NCI-H2107 treated with DMSO at 0.1 percent for 48 hours (cell line): Measurements from ENCODE around the gene GCNT2.
A peak's percentile ranks its signal among the peaks of the same experiment; 100 is the strongest.
"Not testable (repeated sequence)": the region's sequence is repeated elsewhere in the genome, so short reads cannot be mapped to it uniquely, and the experiment has no call there.

Experiments used
- DNase-seq: peaks from one replicate; lab custom pipeline; 2025; ENCODE audit not compliant: unreplicated experiment; lab: John Stamatoyannopoulos, UW

Gene GCNT2

DNA sequence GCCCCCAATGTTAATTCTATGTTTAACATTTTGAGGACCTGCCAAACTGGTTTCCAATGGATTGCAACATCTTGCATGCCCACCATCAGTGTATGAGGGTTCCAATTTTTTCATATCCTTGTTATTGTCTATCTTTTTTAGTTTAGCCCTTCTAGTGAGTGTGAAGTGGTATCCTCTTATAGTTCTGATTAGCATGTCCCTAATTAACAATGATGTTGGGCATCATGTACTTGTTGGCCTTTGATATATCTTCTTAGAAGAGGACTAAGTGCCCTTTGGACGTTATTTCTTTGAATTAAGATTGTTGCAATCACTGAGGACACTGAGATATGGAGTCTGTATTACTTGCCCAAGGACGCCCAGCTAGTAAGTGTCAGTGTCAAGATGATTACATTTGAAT lies 22.3 kb downstream of the GCNT2 start:
- DNase-seq, result no peak

DNA sequence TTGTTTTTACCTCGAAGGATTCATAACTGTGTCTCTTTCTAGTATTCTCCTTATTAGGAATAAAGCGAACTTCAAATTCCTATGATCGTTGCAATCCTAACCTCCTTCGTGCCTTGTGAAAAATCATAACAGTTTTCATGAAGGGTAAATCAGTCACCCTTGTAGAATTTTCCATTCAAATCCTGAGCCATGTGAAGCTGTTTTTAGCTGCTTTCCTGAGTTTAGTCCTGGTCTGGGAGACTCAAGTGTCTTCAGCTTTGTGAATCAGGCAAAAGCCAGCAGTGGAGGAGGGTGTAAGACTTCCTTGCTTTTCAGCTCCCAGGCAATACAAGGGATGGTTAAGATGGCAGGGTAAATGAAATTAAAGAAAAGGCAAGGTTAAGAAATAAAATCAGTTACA lies 24.3 kb downstream of the GCNT2 start:
- DNase-seq, result no peak

DNA sequence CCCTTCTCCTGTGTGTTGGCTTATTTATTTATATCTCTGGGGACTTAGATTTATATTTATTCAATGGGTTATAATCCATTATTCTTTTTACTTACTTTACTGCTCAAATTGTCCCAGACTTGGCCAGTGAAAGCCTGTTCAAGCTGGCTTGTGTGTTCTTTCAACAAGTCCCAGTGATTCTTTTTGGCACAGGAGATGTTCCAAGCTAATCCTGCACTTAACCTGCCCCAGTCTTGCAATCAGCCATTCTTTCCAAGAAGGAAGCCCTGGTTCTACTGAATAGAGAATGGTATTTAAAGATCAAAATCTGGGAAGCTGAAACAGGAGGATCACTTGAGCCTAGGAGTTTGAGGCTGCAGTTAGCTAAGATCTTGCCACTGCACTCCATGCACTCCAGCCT lies 26.7 kb downstream of the GCNT2 start:
- DNase-seq, result no peak

DNA sequence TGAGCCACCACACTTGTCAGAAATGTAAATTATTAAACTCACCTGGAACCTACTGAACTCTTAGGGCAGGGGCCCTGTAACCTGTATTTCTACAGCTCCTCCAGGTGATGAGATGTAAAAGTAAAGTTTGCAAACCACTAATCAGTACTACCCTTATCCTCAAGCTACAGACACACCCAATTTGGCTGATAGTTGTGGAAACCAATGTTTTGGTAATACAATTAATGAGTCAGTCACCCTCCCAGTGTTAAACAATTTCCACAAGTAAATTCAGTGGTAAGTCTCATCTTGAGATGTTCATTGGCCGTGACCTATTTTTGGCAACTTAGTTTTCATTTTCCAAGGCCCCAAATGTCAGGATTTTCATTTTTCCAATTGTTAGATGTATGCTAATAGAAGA lies 29.6 kb downstream of the GCNT2 start:
- no peak for DNase-seq

DNA sequence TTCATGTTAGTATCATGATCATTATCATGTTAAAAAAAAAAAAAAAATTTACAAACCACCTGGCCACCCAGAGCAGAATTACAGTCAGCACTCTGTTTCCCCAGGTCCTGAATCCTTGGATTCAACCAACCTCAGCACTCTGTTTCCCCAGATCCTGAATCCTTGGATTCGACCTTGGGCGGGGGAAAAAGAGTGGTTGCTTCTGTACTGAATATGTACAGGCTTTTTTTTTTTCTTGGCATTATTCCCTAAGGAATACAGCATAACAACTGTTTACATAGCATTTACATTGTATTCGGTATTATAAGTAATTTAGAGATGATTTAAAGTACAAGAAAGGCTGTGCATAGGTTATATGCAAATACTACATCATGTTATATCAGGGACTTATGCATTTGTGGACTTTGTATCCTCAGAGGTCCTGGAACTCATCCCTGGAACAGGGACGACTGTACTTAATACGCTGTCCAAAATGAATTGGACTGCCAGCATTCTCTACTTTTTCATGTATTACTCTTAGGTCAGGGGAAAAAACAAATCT lies 31.2 kb downstream of the GCNT2 start:
- no peak for DNase-seq

DNA sequence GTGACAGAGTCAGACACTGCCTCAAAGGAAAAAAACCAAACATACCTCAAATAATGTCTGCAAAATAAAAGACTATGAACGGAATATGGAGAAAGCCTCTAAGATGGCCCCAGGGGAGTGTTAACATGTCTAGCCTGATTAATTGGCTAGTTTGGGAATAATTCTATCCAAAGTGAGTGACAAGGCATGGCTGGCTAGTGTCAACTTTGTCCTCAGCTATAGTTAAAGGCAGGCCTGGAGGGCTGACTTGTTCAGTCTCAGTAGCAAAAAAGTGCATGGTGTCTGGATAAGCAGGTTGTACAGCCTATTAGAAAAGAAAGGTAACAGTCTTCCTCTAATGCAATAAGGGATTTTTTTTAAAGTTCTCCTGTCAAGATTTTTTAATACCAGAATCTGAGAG lies 32.7 kb downstream of the GCNT2 start:
- no peak for DNase-seq

DNA sequence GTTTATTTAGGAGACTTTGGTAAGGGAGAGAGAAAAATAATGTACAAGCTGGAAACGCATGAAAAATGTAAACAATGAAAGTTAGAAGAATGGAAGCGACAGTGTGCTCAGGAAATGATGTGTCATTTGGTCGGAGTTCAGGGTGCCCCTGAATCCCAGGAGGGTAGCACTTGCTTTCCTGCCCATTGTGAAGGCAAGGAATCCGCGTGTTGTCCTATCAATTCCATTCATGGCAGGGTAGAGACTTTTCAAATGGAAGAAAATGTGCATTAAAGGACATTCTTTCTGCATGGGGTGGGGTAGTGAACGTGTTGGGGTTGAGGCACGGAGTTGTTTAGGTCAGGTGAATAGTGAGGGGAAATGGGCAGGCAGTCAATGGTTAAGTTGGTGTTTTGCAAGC lies 33.7 kb downstream of the GCNT2 start:
- no peak for DNase-seq

DNA sequence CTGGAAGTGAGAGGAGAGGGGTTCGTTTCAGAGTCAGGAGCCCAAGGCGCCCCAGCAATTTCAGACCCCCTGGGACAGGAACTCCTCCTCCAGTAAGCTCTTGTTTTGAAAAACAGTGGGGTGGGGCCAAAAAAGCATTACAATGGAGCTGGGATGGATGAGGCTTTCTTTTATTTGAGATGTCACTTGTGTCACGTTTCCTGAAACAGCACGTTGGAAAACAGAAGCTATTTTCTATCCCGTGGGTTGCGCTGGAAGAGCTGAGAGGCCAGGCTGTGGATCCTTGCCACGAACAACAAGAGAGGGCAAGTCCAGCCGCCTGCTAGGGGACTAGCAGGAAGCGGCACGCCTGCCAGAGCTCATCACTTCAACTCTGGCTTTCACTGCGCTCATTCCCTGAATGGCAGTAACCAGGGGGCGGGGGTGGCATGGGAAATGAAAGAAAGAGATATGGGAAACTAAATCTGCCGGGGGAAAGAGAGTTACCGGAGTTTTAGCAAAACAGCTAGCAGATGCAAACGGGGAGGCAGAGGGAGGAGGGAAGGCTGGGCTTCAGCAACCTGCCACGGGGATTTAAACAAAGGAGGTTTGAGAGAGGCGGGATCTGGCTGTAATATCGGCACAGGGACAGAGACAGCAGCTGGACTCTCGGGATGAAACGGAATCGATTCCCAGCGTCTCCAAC lies 34.6 kb downstream of the GCNT2 start:
- DNase-seq, result peak; percentile 48

DNA sequence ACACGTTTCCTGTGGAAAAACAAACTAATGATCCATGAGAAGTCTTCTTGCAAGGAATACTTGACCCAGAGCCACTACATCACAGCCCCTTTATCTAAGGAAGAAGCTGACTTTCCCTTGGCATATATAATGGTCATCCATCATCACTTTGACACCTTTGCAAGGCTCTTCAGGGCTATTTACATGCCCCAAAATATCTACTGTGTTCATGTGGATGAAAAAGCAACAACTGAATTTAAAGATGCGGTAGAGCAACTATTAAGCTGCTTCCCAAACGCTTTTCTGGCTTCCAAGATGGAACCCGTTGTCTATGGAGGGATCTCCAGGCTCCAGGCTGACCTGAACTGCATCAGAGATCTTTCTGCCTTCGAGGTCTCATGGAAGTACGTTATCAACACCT lies 35.4 kb downstream of the GCNT2 start:
- peak; percentile 24 for DNase-seq

DNA sequence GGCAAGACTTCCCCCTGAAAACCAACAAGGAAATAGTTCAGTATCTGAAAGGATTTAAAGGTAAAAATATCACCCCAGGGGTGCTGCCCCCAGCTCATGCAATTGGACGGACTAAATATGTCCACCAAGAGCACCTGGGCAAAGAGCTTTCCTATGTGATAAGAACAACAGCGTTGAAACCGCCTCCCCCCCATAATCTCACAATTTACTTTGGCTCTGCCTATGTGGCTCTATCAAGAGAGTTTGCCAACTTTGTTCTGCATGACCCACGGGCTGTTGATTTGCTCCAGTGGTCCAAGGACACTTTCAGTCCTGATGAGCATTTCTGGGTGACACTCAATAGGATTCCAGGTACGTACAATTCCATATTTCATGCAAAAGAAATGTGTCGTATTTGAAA lies 35.8 kb downstream of the GCNT2 start:
- DNase-seq, result no peak

DNA sequence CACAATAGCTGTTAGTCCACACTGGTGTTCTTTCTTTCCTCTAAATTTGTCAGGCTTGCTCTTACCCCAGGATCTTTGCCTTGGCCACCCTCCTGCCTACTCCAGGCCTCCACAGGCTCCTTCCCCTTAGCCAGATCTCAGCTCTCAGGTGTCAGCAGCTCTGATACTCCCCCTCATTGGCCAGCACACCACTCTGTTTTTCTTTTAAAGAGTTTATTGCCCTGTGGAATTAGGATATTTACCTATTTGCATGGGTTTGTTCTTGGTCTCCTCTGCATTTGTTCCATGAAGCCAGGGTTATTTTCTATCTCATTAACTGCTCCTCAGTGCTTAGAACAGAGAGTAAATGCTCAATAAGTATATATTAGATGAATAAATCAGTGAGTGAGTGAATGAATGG lies 36.8 kb downstream of the GCNT2 start:
- DNase-seq, result no peak

DNA sequence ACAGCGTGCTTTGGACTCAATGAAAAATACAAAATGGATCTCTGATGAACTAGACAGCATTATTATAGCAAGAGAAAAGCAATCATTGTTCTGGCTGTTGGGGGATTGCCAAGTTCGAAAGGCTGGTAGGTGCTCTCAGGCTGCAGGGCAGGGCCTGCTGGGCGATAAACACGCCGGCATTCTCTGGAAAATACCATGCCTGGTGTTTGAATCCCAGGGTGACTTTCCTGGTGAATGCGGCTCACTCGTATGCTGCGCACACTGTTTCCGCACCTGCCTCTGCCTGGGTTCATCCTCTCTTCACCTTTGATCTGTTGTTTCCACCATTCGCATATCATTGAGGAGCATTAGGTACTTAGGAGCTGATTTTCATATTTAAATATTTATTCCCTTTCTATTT lies 37.4 kb downstream of the GCNT2 start:
- DNase-seq, result peak; percentile 49

DNA sequence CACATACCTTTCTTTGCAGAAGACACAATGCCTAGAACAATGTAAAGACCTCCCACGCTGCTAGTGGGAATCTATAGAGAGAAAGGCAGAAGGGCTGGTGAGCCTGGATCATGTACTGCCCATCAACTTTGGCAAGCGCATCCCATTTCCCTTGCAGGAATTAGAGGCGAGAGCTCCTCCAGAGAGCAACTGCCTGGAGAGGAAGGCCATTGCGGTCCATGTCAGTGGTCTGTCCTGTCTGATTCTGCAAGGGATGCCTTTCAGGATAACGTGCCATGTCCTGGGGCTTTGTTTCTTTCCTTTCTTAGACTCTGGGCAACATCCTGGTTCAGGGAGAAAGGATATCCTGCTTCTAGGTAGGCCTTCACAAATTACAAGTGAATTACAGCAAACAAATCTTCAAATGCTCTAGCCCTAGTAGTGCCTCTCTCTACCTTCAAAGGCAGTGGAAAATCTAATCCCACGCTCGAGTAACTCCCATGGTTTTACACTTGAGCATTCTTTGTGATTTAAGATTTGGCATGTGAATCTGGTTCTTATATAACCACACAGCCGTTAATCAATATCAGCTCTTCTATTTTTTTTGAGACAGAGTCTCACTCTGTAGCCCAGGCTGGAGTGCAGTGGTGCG lies 38.5 kb downstream of the GCNT2 start:
- no peak for DNase-seq

DNA sequence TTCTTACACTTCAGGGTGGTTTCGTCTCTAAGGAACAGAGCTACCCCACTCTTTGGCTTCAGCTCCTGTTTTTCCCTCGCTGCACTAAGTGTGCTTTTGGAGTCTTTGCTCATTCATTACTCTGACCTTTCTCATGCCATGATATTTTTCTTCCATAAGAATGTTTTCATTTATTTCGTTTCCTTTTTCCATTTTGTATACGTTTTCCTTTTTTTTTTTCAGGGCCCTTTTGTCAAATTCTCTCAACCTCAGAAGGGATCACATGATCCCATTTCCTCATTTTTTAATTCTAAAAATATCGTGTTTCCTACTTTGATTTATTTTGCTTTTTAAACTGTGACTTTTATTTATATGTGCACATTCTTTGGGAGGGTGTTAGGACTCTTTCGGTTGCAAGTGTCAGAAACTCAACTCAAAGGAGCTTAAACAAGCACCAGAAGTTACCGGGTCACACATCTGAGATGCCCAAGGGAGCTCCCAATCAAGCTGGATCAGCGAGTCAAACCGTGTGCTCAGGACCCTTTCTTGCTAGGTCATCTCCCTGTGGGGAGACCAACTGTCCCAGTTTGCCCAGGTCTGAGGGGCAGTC lies 40.6 kb downstream of the GCNT2 start:
- no peak for DNase-seq

DNA sequence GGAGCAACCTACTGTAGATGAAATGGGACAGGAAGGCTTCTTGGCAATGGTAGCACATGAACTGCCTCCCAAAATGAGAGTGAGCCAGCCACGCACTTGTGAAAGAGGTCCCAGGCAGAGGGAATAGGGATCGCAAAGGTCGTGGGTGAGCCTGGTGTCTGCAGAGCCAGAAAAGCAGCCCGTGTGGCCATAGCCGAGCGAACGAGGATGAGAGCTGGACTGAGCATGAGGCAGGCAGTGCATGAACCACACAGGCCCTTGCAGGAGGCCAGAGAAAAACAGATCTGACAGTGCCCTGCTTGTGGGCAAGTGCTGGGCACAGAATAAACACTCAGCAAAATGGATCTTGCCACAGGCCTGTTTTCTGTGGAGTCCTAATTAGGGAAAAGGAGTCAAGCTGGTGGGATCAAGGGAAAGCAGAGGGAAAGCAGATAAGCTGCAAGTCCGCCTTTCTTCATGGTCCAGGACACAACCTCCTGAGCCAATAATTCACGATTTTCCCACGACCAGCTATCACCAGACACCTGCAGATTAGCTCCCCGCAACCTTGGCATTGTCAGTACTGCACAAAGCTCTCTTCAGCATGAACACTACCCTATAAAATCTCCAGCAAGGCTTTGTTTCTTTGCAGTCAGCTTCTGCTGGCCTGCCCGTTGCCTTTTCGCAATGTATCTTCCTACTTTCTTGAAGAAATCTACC lies 44.0 kb downstream of the GCNT2 start:
- no peak for DNase-seq

DNA sequence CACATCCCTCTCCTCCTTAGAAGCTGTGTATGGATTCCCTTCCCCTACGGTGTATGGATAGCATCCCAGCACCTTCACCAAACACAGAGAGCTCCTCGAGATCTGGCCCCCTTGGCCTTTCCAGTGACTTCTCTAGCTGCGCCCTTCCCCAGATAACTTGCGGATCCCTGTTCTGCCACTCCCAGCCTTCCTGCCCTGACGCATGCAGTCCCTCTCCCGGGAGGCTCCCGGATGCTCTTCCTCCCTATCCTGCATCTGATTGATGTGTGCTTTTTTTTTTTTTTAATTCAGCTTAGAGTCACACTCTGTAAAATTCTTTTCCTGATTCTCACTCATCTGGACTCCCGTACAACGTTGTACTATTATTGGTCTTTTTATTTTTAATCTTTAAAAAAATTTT lies 44.8 kb downstream of the GCNT2 start:
- DNase-seq, result no peak

DNA sequence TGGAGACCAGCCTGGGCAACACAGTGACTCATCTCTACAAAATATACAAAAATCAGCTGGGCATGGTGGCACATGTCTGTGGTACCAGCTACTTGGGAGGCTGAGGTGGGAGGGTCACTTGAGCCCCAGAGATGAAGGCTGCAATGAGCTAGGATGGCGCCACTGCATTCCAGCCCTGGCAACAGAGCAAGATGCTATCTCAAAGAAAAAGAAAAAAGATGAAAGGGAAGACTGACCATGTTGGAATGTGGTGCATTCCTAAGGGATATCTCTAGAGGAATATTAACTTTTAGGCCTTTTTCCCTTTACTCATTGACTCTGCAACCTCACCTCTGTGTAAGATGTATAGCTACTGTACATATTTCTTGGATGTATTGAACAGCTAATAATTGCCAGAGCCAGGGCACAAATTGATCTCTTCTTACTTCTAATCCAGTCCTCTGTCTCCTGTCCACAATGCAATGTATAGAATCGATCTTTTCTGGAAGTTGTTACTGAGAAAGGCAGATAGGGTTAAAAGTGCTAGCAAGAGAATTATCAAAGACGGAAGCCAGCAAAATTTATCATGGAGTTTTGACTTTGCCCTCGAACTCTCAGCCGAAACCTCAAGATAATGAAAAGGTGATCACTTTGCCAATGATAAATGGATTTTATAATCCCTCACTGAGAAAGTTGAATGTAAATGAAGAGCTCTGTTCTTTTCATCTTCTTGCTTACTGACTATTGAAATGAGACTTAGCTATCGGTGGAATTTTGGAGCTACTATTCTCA lies 46.3 kb downstream of the GCNT2 start:
- DNase-seq, result no peak

DNA sequence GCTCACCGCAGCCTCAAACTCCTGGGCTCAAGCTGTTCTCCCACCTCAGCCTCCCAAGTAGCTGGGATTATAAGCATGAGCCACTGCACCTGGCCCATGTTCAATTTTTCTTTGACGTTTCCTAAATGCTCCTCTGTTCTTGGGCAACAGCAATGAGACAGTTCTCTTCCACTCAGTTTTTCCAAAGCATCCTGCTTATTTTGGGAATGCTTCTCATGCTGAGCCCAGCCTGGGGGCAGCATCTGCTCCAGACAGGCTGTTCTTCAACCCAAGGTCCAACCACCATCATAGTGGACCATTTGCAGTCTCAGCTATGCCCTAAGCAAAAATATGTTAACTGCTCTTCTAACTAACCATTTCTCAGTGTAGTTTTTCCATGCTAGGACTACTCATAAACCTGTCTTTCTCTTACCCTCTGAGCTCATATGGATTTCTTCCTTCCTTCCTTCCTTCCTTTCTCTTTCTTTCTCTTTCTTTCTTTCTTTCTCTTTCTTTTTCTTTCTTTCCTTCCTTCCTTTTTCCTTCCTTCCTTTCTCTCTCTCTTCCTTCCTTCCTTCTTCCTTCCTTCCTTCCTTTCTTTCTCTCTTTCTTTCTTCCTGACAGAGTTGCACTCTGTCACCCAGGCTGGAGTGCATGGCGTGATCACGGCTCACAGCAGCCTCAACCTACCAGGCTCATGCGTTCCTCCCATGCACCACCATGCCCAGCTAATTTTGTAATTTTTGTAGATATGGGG lies 48.4 kb downstream of the GCNT2 start:
- no peak for DNase-seq

DNA sequence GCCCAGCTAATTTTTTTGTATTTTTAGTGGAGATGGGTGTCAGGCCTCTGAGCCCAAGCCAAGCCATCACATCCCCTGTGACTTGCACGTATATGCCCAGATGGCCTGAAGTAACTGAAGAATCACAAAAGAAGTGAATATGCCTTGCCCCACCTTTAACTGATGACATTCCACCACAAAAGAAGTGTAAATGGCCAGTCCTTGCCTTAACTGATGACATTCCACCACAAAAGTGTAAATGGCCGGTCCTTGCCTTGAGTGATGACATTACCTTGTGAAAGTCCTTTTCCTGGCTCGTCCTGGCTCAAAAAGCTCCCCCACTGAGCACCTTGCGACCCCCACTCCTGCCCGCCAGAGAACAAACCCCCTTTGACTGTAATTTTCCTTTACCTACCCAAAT lies 54.4 kb downstream of the GCNT2 start:
- DNase-seq, result not testable (repeated sequence)

DNA sequence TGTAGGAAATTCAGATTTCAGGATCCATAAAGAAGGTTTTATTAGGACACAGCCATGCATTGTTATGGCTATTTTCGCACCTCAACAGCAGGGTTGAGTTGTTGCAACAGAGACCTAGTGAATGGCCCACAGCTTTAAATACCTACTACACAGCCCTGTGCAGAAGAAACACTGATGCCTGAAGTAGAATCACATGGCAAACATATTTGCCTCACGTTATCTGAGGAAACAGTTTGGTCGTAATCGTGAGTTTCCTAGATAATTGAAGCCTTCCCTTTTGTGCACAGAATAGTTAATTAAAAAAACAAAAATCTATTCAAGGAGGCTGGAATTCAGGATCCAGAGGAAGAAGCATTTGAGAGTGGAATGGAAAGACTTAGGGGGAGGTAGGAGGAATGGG lies 55.1 kb downstream of the GCNT2 start:
- no peak for DNase-seq
